GM12864 (cell line): Measurements from ENCODE around the gene NLRP8.
"Not testable (repeated sequence)": the region's sequence is repeated elsewhere in the genome, so short reads cannot be mapped to it uniquely, and the experiment has no call there.

Source experiments
- DNase-seq: peaks from one replicate; pipeline ENCODE4 v3.0.0-alpha.2; 2011; ENCODE audit warnings: low read depth
- H3K4me3 ChIP-seq: 2 replicates; pipeline ENCODE4 v1.5.1; 2011; ENCODE audit warnings: mild to moderate bottlenecking, low read depth, low read length, control low read depth
- CTCF ChIP-seq: IDR thresholded peaks from 2 replicates; pipeline ENCODE4 v1.5.1; 2011; ENCODE audit warnings: low read depth, mild to moderate bottlenecking, moderate library complexity, low read length, control low read depth, inconsistent platforms; ENCODE audit errors: missing control alignments

NLRP8 gene

DNA sequence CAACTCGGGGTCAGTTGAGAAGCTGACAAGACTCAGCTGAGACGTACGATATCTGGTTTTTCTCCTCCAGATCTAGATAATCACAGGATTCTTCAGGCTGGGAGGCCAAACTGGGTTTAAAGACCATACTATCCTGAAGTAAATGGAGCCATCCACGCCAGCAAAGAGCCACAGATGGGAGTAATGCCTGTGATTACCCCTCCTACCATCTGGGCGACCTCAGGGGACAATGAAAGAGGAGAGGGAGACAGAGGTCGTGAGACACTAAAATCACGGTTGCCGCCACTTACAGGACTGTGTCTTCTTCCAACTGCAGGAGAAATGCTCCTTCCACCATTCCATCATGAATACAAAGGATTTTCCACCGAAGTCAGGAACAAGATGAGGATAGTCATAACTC, 12.4 kb upstream of the NLRP8 start:
- no peak overlapping the region for H3K4me3 ChIP-seq
- no peak for DNase-seq
- TF ChIP-seq CTCF: no peak

DNA sequence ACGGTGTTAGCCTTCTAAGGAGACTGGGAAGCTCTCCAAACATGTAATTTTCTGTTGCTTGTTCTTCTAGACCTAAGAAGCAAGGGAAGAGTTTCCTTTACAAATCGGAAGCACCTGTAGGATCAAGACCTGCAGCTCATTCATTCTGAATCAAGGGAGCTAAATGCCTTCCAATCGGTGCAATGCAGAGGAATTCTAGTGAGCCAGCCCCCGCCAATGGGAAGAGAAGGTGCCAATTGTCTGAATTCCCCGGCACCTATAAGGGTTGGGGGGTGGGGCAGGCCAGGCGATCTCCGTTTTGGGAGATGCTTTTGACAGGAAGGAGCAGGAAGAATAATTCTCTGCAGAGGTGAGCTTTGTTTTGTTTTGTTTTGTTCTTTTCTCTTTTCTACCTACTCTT, 8.4 kb upstream of the NLRP8 start:
- H3K4me3 ChIP-seq: no peak overlapping the region
- no peak for TF ChIP-seq CTCF
- no peak for DNase-seq

DNA sequence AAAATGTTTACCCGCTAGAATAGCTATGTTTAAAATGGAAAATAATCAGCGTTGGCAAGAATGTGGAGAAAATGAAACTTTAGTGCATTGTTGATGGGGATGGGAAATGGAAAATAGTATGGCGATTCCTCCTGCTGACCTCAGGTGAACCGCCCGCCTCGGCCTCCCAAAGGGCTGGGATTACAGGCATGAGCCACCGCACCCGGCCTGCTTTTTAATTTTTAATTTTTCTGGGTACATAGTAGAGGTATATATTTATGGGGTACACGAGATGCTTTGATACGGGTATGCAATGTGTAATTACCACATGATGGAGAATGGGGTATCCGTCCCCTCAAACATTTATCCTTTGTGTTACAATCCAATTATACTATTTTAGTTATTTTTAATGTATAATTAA, 7.3 kb upstream of the NLRP8 start:
- no peak for TF ChIP-seq CTCF
- DNase-seq: no peak
- H3K4me3 ChIP-seq: no peak overlapping the region

GRCh38 chr19:55950566-55950965, 2.9 kb downstream of the NLRP8 start:
- not testable (repeated sequence) for DNase-seq, H3K4me3 ChIP-seq

DNA sequence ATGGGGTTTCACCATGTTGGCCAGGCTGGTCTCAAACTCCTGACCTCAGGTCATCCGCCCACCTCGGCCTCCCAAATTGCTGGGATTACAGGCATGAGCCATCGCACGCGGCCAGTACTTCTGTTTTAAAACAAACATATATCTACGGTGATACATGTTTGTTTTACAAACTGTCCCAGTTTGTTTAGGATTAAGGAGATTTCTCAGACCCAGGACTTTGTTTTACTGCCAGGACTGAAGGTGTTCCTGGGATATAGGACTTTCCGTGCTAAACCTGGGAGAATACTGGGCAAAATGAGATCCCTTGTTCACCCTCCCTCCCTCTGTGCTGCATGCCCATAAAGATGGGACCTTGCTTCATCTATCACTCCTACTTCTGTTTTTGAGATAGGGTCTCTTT, 8.8 kb downstream of the NLRP8 start:
- no peak for DNase-seq
- no peak for TF ChIP-seq CTCF
- no peak overlapping the region for H3K4me3 ChIP-seq

GRCh38 chr19:55958356-55958755, 10.7 kb downstream of the NLRP8 start:
- TF ChIP-seq CTCF: no peak
- H3K4me3 ChIP-seq: no peak overlapping the region
- DNase-seq: no peak

DNA sequence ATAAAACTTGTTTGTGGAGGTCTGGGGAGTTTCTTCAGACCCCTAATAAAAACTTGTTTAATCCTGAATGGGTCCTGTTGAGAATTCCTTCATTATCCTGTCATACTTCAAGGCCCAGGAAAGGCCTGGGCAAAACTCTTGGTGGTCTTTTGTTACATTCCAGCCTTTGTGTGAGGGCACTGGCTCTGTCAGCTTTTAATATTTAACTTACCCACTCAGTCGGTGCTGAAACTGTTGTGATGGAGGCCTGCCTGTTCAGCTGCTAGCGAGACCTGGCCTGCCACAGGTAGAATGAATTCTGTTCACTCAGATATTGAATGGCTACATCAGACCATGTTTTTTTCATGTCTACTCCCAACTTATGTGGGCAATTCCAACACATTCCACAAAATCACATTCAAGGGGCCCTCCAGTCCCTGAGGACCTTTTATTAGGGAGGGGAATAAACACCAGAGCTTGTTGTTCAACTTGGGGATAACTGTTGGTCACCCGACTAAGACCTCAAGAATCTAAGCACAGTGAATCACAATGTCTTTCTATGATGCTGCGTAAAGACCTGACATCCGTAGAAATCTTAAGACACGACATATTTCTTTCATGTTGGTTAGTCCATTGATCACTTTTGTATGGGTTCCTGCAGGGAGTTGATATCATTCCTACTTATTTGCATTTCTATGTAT, 12.5 kb downstream of the NLRP8 start:
- no peak for TF ChIP-seq CTCF
- DNase-seq: no peak
- no peak overlapping the region for H3K4me3 ChIP-seq
